Medulla oblongata (tissue), 1 donor: ENCODE data around the gene ANKRD34A.
A peak's percentile ranks its signal among the peaks of the same experiment; 100 is the strongest.

Experiments used
- DNase-seq: peaks from one replicate; pipeline ENCODE4 v3.0.0-alpha.2; 2015; ENCODE audit errors: extremely low spot score

ANKRD34A gene

GRCh38 chr1:145967288-145967687, 2.9 kb upstream of the ANKRD34A start:
- DNase-seq: no peak

- no peak for DNase-seq
Measured at GRCh38 chr1:145965119-145965744, 857 bp upstream of the ANKRD34A start.

DNA sequence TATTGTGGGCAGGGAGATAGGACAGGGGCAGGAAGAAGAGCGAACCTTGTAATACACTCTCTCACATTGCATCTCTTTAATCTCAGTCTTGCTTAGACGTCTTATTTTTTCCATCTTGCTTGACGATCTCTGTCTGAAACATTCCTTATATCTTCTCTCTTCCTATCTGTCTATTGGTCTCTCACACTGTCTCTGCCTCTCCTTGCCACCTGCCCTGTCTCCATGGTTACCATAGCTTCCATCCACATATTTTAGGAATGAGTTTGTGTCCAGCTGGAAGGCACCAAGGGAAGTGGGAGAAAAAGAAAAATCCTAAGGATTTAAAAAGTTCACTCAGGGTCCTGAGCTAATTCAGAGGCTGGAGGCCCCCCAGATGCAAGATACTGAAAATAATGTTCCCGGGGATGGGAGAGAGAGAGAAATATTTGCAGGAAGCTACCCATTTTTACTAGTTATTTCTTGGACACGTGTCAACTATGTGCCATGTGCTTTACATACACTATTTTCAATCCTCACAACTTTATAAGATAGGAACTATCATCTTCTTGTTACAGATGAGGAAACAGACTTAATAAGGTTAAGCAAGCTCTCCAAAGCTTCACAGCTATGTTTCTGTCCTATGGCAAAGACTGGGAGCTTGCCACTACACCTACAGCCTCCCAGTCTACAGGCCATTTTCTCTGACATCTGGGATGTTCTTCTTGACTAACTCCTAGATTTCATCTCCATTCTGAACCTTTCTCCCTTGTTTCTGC, 933 bp downstream of the ANKRD34A start:
- DNase-seq: no peak

DNA sequence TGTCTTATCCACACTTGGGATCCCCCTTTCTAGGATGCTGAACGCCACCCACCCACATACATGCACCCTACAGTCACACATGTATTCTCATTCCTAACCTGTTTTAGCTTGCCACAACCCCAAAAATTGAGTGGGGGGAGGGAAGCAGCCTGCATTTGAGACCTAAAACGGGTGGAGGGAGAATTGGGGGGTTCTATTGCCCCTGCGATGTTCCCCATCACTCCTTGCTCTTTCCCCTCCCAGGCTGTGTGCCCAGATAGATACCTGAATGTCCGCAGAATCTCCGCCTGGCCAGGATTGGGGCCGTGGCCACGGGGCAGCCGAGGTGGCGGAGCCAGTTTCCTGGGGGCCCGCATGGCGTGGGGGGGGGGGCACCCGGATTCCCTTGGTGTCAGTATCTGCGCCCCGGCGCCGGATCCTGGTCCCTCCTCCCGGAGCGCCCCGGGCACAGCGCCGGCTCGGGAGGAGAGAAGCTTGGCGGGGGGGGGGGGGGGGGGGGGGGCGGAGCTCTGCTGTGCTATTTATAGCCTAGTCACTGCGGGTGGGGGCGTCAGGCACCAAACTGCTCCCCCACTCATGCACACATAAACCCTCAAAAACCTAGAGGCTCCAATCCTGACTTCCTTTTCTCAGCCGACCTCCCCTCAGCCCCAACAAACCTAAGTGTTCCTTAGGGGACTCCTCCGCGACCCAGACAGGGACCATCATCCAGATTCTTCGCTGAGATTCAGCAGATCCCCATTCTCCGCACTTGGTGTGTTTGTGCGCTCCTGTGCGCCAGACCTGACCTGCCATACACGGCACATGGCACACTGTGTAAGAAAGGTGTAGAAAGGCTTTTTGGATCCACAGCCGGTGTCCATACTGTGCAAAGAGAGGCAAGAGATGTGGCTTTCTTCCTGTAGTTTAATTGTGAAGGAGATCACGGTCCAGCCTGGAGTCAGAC, 1.9 kb downstream of the ANKRD34A start:
- DNase-seq: peak; percentile 83

DNA sequence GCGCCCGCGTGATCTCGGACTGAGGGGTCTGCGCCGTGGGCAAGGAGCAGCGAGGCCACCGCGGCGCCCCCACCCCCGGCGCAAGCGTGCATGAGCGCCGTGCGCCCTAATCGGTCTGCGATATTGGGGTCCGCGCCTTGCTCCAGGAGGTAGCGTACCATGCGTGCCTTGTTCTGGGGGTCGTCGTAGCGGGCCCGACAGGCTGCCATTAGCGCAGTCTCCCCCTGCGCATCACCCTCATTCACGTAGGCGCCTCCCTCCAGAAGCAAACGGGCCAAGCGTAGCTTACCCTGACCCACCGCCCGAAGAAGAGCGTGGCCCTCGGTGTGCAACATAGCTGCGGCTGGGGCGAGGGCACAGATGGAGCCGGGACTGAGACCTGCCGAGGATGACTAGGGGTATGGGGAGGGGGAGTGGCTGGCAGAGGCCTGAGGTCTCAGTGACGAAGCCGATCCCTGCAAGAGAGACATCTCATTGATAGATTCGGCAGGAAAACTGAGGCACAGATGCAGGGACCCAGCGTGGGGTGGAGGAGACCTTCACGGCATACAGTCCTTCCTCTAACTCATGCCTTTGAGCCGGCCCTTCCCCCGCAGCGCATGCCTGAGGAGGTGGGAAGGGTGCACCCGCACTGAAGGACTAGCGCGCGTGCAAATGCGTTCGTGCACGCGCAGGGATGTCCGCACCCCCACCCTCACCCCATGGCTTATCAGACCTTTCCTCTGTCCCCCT, 2.8 kb downstream of the ANKRD34A start:
- peak; percentile 54 for DNase-seq

DNA sequence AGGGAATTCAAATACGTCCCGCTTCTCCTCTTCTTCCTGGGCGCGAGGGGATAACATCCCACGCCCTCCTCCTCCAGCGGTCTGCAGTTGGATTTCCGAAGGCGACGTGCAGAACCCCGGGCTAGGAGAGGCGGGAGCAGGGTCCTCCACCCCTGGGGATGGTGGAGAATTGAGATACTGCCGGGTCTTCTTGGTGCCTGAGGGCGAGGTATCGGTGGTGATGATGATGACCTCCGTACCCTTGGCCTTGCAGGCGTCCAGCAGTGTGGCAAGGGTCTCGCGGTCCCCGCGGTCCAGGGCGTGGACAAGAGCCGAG, 3.3 kb downstream of the ANKRD34A start:
- DNase-seq: peak; percentile 7

GRCh38 chr1:145960468-145961108, 3.8 kb downstream of the ANKRD34A start:
- peak; percentile 78 for DNase-seq

DNA sequence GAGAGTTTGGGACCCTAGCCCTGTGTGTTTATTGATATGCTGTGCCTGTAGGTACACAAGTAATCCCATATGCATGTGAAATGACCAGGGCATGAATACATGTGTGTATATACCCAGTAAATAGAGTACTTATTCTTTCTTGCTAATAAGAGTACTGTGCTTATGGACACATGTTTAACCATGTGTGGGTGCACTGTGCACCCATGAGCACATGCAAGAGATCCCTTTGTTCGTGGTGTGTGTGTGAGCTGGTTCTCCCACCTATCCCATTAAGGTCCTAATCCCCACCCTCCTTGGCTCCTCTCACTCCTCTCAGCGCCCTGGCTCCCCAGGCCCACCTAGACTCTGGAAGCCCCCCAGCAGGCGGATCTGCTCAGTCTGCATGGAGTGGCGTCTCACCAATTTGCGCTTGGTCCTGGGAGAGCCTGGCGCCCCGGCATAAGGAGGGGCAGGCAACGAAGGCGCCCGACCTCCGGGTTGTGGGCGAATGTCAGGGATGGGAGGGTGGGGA, 4.4 kb downstream of the ANKRD34A start:
- peak; percentile 11 for DNase-seq

DNA sequence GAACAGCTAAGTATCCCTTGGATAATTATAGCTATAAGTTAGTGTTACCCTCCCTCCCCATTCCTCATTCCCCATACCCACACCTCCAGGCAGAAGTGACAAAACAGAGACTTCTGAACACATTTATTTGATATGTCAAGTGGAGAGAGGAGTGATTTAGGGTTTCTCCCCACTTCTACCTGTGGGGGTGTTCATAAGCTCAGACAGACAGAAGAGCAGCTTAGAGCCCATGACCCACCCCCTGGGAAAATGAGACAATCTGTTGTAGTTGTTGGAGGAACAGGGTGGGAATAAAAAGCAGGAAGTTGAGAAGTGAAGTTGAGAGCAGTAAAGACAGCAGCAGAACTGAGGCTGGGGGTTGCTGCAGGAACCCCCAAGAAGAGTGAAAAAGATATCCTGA, 5.0 kb downstream of the ANKRD34A start:
- DNase-seq: no peak

DNA sequence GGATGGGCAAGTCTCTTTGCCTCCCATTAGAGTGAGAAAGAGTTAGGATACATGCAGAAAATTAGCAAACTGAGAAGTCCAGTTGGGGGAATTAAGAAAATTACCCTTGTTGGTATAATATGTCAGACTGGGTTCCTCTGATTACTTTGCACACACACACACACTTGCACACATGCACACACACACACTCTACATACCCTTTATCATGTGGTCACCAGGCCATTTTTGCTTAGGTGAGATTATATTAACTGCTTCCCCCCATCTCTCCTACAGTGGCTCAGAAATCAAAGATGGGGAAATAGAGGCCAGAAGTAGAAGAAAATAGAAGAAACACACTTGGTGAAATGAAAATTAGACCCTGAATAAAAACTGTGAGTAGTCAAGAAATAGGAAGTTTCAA, 5.6 kb downstream of the ANKRD34A start:
- DNase-seq: no peak

DNA sequence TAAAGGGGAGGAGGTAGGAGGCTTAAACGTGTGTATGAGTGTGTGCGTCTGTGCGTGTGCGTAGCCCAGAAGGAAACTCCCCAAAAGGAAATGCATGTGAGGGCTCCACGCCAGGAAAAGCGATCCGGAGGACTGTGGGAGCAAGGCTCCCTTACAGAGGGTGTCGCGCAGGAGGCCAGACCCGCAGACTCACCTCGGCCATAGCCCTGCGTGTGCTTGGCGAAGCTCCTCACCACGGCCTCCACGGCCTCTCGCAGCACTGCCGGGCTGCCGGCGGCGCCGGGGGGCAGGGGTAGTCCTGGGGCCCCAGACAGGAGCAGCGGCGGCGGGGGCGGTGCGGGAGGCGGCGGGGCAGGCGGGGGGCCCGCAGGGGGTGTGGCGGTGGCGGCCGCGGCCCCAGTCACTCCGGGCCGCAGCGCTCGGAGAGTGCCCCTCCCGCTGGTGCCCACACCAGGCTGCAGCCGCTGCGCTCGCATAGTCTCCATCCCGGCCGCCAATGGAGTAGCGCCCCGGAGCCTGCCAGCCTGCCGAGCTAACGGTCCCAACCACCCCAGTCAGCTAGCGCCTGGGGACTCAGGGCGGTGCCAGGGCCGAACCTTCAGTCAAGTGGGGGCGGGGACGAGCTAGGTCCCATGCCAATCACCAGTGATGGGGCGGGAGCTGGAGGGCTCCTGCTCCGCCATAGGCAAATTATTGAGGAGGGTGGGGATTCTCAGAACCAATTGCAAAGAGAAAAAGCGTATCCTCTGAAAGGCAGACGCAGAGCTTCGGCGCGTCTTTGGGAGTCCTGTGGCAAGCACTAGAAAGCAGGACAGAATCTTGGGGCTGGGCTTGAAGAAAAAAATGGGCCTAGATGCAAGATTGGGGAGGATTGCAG, 6.7 kb downstream of the ANKRD34A start, which contains the start of gene LIX1L:
TSS of gene LIX1L (minus strand) at position 575 of the 877 bp plus-strand sequence. CDS start at position 485, 90 bp downstream.
- DNase-seq: peak; percentile 99

GRCh38 chr1:145956781-145957442, 7.5 kb downstream of the ANKRD34A start:
- peak; percentile 61 for DNase-seq

DNA sequence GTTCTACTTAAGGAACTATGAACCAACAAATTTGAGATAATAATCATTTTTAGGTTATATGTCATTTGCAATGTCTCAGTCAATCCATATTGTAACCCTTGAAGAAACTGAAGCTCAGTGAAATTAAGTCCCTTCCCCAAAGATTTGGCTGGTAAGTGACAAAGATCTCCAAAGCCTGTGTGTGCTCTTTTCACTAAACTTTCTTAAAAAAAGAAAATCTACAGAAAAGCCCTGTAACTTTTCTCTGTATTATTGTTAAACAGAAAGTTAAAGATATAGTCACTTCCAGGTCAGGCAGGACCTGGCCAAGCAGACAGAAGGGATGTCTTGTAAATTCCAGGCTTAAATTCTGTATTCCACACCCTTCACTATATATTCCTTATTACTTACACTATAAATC, 8.0 kb downstream of the ANKRD34A start:
- DNase-seq: no peak

GRCh38 chr1:145955436-145955835, 8.9 kb downstream of the ANKRD34A start:
- DNase-seq: peak; percentile 72

- no peak for DNase-seq
Measured at GRCh38 chr1:145953861-145954260, 10.5 kb downstream of the ANKRD34A start.

- DNase-seq: no peak
Measured at GRCh38 chr1:145952903-145953302, 11.5 kb downstream of the ANKRD34A start.

GRCh38 chr1:145951526-145951925, 12.8 kb downstream of the ANKRD34A start:
- no peak for DNase-seq

DNA sequence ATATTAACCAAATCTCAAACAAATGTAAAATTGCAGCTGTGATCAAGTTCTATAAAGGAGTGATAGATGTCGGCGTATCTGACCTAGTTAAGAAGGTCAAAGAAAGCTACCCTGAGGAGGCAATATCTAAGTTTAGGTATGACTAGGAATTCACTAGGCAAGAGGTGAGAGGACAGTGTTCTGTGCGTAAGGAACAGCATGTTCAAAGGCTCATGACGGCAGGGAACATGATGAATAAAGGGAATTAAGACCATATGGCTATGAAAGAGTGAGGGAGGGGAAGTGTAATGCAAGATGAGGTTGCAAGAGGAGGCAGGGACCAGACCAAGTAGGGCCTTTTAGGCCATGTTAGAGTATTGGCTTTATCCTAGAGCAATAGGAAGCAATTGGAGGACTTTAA, 15.2 kb downstream of the ANKRD34A start:
- no peak for DNase-seq

DNA sequence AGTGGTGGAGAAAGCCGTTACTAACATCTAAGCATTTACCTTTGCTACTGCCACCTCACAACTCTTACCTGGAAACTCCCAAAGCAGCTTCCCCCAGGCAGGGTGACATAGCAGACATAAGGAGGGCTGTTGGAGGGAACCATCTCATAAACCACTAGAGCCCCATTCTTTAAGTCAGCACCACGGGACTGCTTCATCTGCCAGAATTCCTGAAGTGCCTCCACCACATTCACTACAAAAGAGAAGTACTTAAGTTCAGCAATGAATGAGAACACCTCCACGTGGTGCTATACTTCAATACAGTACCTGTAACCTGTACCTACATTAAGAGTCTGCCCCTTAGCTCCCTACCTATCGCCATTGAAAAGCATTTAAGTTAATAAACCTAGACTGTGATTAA, 16.8 kb downstream of the ANKRD34A start:
- DNase-seq: no peak
